NT2/D1 (cell line): ENCODE results near the gene STAB1.

Experiments
- DNase-seq: peaks from one replicate; pipeline ENCODE4 v3.0.0-alpha.2; 2011; ENCODE audit warnings: low read depth, low spot score
- H3K27me3 ChIP-seq: 2 replicates; pipeline ENCODE4 v1.6.0; 2011; ENCODE audit warnings: mild to moderate bottlenecking; ENCODE audit not compliant: insufficient read length, insufficient read depth
- H3K36me3 ChIP-seq: 2 replicates; pipeline ENCODE4 v1.6.1; 2011; ENCODE audit warnings: mild to moderate bottlenecking, low read length, mixed read lengths; ENCODE audit not compliant: insufficient read depth, insufficient read length
- H3K4me1 ChIP-seq: 2 replicates; pipeline ENCODE4 v1.5.1; 2011; ENCODE audit not compliant: insufficient read depth, insufficient read length
- H3K4me3 ChIP-seq: 2 replicates; pipeline ENCODE4 v1.5.1; 2011; ENCODE audit warnings: low read depth; ENCODE audit not compliant: insufficient read length
- H3K9ac ChIP-seq: 2 replicates; pipeline ENCODE4 v1.6.0; 2011; ENCODE audit warnings: low read depth; ENCODE audit not compliant: insufficient read length
- H3K9me3 ChIP-seq: 2 replicates; pipeline ENCODE4 v1.5.1; 2011; ENCODE audit warnings: mild to moderate bottlenecking, low read length; ENCODE audit not compliant: insufficient read depth
- SUZ12 ChIP-seq: IDR thresholded peaks from 2 replicates; pipeline ENCODE4 v1.6.1; 2011; ENCODE audit not compliant: insufficient read length, insufficient read depth; ENCODE audit errors: extremely low read depth
- YY1 ChIP-seq: IDR thresholded peaks from 2 replicates; pipeline ENCODE4 v1.6.1; 2011; ENCODE audit not compliant: insufficient read length, insufficient read depth
- ZNF274 ChIP-seq: IDR thresholded peaks from 2 replicates; pipeline ENCODE4 v1.6.1; 2011; ENCODE audit warnings: mild to moderate bottlenecking, low read depth, low read length

The STAB1 gene

GRCh38 chr3:52477076-52477795 lies 17.9 kb upstream of the STAB1 start:
- TF ChIP-seq ZNF274 (no peak), YY1 (no peak), SUZ12 (no peak)
- Histone ChIP-seq H3K4me3 (no peak overlapping the region), H3K9me3 (no peaks in the 10 kb centered on the region), H3K9ac (no peak overlapping the region), H3K36me3 (peaks cover 94% of the 10 kb centered on the region), H3K27me3 (no peaks in the 10 kb centered on the region), H3K4me1 (no peaks in the 10 kb centered on the region)
- DNase-seq = no peak

- H3K36me3 ChIP-seq = peaks cover 94% of the 10 kb centered on the region
- H3K27me3 ChIP-seq = no peaks in the 10 kb centered on the region
- no peaks in the 10 kb centered on the region for H3K4me1 ChIP-seq
- TF ChIP-seq ZNF274 (no peak), SUZ12 (no peak), YY1 (no peak)
- H3K9ac ChIP-seq = no peak overlapping the region
- no peaks in the 10 kb centered on the region for H3K9me3 ChIP-seq
- H3K4me3 ChIP-seq = no peak overlapping the region
- no peak for DNase-seq
Measured at GRCh38 chr3:52477796-52478095, 17.4 kb upstream of the STAB1 start.

GRCh38 chr3:52479037-52479876 lies 15.9 kb upstream of the STAB1 start:
- H3K36me3 ChIP-seq = peaks cover 93% of the 10 kb centered on the region

GRCh38 chr3:52479877-52480575 lies 15.1 kb upstream of the STAB1 start:
- TF ChIP-seq ZNF274 (no peak), SUZ12 (no peak), YY1 (no peak)
- H3K27me3 ChIP-seq = no peaks in the 10 kb centered on the region
- DNase-seq = no peak
- no peak overlapping the region for H3K4me3 ChIP-seq
- peaks cover 95% of the 10 kb centered on the region for H3K36me3 ChIP-seq
- no peak overlapping the region for H3K9ac ChIP-seq
- H3K4me1 ChIP-seq = peaks cover 6% of the 10 kb centered on the region
- H3K9me3 ChIP-seq = no peaks in the 10 kb centered on the region

More at GRCh38 chr3:52479037-52479876, 15.9 kb upstream of the STAB1 start:
- H3K9me3 ChIP-seq = no peaks in the 10 kb centered on the region
- peaks cover 4% of the 10 kb centered on the region for H3K4me1 ChIP-seq
- no peak for DNase-seq
- H3K9ac ChIP-seq = no peak overlapping the region
- H3K4me3 ChIP-seq = no peak overlapping the region
- H3K27me3 ChIP-seq = no peaks in the 10 kb centered on the region
- TF ChIP-seq YY1 = no peak

- Histone ChIP-seq H3K9me3 (no peaks in the 10 kb centered on the region), H3K9ac (peak overlapping the region; percentile 2), H3K4me1 (peaks cover 8% of the 10 kb centered on the region), H3K36me3 (peaks cover 95% of the 10 kb centered on the region), H3K4me3 (no peak overlapping the region), H3K27me3 (no peaks in the 10 kb centered on the region)
- TF ChIP-seq ZNF274 (no peak), SUZ12 (no peak), YY1 (no peak)
- no peak for DNase-seq
Measured at GRCh38 chr3:52480768-52481715, 14.1 kb upstream of the STAB1 start.

GRCh38 chr3:52481819-52482521 lies 13.2 kb upstream of the STAB1 start:
- peak; percentile 60 for DNase-seq
- peaks cover 97% of the 10 kb centered on the region for H3K36me3 ChIP-seq

More at GRCh38 chr3:52481819-52482521, 13.2 kb upstream of the STAB1 start:
- no peak for TF ChIP-seq ZNF274
- no peak for TF ChIP-seq SUZ12
- no peak for TF ChIP-seq YY1
- Histone ChIP-seq H3K4me3 (no peak overlapping the region), H3K27me3 (no peaks in the 10 kb centered on the region), H3K9me3 (no peaks in the 10 kb centered on the region), H3K4me1 (peaks cover 8% of the 10 kb centered on the region), H3K9ac (no peak overlapping the region)
